ENCODE results near the gene RTN1.
"Not testable (repeated sequence)": the region's sequence is repeated elsewhere in the genome, so short reads cannot be mapped to it uniquely, and the experiment has no call there.

RTN1 gene

GRCh38 chr14:59704054-59704645, 166.4 kb downstream of the RTN1 start:
- no peak for DNase-seq (ENCODE audit: low read depth)

- DNase-seq (ENCODE audit: low read depth) = no peak
These were observed 171.1 kb downstream of the RTN1 start for GRCh38 chr14:59699442-59699841.

- DNase-seq (ENCODE audit: low read depth) = no peak
These were observed 171.8 kb downstream of the RTN1 start for GRCh38 chr14:59698793-59699192.

GRCh38 chr14:59695198-59695597, 175.4 kb downstream of the RTN1 start:
- no peak for DNase-seq (ENCODE audit: low read depth)

GRCh38 chr14:59691266-59691665, 179.3 kb downstream of the RTN1 start:
- DNase-seq (ENCODE audit: low read depth) = no peak

- no peak for DNase-seq (ENCODE audit: low read depth)
These were observed 180.2 kb downstream of the RTN1 start for GRCh38 chr14:59690426-59690825.

- DNase-seq (ENCODE audit: low read depth) = no peak
These were observed 182.1 kb downstream of the RTN1 start for GRCh38 chr14:59688224-59689170.

GRCh38 chr14:59687663-59688062, 182.9 kb downstream of the RTN1 start:
- DNase-seq (ENCODE audit: low read depth) = no peak

GRCh38 chr14:59679872-59680271, 190.7 kb downstream of the RTN1 start:
- DNase-seq (ENCODE audit: low read depth) = no peak

- DNase-seq (ENCODE audit: low read depth) = no peak
These were observed 192.2 kb downstream of the RTN1 start for GRCh38 chr14:59678352-59678751.

- DNase-seq (ENCODE audit: low read depth) = peak; percentile 29
These were observed 192.8 kb downstream of the RTN1 start for GRCh38 chr14:59677771-59678231.

- DNase-seq (ENCODE audit: low read depth) = no peak
These were observed 195.2 kb downstream of the RTN1 start for GRCh38 chr14:59675394-59675793.

GRCh38 chr14:59664741-59665140, 205.8 kb downstream of the RTN1 start:
- no peak for DNase-seq (ENCODE audit: low read depth)

GRCh38 chr14:59657769-59658168, 212.8 kb downstream of the RTN1 start:
- no peak for DNase-seq (ENCODE audit: low read depth)

- DNase-seq (ENCODE audit: low read depth) = no peak
These were observed 214.1 kb downstream of the RTN1 start for GRCh38 chr14:59656473-59656872.

GRCh38 chr14:59654131-59654530, 216.4 kb downstream of the RTN1 start:
- not testable (repeated sequence) for DNase-seq (ENCODE audit: low read depth)

- not testable (repeated sequence) for DNase-seq (ENCODE audit: low read depth)
These were observed 223.7 kb downstream of the RTN1 start for GRCh38 chr14:59646832-59647231.

- no peak for DNase-seq (ENCODE audit: low read depth)
These were observed 231.7 kb downstream of the RTN1 start for GRCh38 chr14:59638885-59639284.

GRCh38 chr14:59634617-59635016, 236.0 kb downstream of the RTN1 start:
- no peak for DNase-seq (ENCODE audit: low read depth)

- DNase-seq (ENCODE audit: low read depth) = no peak
These were observed 237.1 kb downstream of the RTN1 start for GRCh38 chr14:59633486-59633885.

- no peak for DNase-seq (ENCODE audit: low read depth)
These were observed 238.2 kb downstream of the RTN1 start for GRCh38 chr14:59632381-59632780.

GRCh38 chr14:59631237-59631636, 239.3 kb downstream of the RTN1 start:
- DNase-seq (ENCODE audit: low read depth) = no peak

- no peak for DNase-seq (ENCODE audit: low read depth)
These were observed 240.2 kb downstream of the RTN1 start for GRCh38 chr14:59630288-59630963.
